Superior temporal gyrus (tissue), 1 donor: Measurements from ENCODE around the gene PALMD.
A peak's percentile ranks its signal among the peaks of the same experiment; 100 is the strongest.

Experiments
- DNase-seq: peaks from one replicate; pipeline ENCODE4 v3.0.0-alpha.2; 2016; ENCODE audit errors: extremely low spot score

The PALMD gene

DNA sequence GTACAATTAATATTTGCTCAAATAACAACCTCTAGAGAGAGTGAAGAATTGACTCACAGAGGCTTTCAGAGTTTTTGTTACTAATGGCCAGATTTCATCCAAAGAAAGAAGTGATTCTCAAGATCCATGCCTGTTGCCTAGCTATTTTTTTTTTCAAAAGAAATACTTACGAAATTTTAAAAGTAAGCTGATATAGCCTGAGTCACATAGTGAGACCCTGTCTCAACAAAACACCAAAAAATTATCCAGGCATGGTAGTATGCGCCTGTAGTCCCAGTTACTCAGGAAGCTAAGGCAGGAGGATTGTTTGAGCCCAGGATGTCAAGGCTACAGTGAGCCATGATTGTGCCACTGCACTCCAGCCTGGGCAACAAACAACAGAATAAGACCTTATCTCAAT is 14.6 kb downstream of the PALMD start:
- DNase-seq, result no peak

GRCh38 chr1:99661780-99662179 is 15.9 kb downstream of the PALMD start:
- no peak for DNase-seq

- no peak for DNase-seq
These were observed 16.7 kb downstream of the PALMD start for GRCh38 chr1:99662539-99663080.

GRCh38 chr1:99663501-99663900 is 17.6 kb downstream of the PALMD start:
- DNase-seq, result no peak

- no peak for DNase-seq
These were observed 19.3 kb downstream of the PALMD start for GRCh38 chr1:99665212-99665611.

DNA sequence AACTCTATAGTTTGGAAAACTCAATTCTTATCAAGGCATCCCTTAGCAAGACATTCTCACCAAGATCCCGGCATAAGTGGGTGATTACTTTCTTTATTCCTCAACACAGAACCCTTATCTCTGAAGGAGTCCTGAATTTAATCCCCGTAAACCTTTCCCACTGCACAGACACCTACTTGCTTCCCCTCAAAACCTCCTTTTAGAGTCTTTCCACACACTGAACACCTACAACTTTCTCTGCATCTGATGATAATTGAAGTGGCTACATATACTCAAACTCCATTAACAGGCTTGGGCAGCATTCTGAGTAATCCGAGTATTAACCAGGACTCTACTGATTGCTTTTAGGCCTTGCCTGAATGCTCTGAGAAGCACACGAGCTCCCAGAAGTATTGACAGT is 23.5 kb downstream of the PALMD start:
- DNase-seq, result no peak

GRCh38 chr1:99669821-99670220 is 23.9 kb downstream of the PALMD start:
- DNase-seq, result no peak

DNA sequence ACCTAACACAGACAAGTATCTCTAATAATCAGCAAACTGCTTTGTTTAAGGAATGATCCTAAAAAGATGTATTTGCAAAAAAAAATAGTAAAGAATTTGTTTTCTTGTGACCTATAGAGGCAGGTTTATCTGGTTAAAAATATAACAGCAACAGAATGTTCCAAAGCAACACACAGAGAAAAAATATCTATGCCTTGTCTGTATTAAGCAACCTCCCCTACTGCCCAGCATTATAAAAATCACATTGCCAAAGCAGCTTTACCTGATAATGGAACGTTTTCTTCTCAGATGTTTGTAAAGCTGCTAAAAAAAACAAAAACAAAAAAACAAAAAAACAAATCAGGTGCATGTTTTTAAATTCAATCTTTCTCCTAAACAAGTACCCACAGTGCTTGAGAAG is 24.7 kb downstream of the PALMD start:
- DNase-seq, result no peak

- no peak for DNase-seq
These were observed 26.1 kb downstream of the PALMD start for GRCh38 chr1:99672038-99672437.

DNA sequence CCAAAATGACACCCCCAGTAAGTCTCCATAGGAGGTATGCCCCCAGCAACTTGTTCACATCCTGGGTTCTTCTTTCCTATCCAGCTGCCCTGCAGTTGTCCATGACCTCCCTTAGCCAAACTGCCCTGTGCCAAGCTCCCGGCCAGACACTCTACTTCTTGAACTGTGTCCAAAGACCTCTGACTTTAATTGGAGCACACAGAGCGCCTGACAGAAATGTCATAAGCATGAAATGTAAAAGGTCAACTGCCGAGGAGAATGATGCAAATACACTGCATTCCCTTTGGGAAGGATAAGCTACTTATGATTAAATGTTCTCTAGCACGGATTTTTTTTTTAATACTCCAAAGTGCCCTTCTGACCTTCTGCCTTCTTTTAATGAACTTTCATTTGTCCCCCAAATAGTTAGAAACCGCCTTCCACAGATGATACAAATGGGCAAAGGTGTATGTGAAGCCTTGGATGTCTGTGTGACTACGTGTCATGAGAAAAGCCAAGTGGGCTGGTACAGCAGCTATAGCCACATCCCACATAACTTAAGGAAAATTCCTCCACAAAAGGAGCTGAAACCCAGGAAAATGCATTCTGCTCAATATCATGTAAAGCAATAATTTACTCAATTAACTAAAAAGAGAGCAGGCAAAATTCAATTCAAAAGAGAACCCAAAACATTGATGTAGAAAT is 26.8 kb downstream of the PALMD start:
- no peak for DNase-seq

DNA sequence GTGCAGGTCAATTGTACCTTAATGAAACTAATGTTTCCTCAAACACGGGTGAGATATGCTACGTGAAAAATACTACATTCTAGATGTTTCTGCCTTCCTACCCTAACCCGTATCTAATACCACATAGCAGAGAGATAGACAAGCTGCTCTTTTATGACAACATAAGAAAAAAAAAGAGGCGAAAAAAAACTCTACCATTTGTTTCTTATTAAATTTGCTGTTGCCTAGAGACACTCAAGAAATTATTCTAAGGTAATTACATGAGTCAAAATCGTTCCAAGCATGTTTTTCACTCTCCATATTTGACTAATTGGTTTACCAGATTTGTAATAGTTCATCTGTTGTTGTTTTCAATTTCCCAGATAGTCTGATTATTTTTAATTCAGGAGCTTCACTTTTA is 27.4 kb downstream of the PALMD start:
- no peak for DNase-seq

GRCh38 chr1:99674115-99675064 is 28.5 kb downstream of the PALMD start:
- DNase-seq, result no peak

DNA sequence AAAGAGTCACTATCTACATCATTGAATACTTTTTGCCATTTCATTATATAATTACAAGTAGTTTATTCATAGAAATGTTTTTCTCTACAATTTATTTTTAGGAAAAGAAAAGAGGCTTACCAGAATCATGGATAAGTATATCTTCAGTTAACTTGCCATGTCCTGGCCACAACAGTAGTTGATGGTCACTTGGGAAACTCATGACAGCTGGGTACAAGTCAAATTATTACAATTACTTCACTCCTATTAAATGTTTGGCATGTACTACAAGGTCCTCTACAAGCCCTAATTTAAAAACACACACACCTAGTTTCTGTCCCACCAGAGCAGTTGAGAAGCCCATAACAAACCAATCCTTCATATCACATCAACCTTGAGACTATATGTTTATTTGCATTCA is 29.4 kb downstream of the PALMD start:
- DNase-seq, result no peak

GRCh38 chr1:99675994-99676393 is 30.1 kb downstream of the PALMD start:
- DNase-seq, result no peak

DNA sequence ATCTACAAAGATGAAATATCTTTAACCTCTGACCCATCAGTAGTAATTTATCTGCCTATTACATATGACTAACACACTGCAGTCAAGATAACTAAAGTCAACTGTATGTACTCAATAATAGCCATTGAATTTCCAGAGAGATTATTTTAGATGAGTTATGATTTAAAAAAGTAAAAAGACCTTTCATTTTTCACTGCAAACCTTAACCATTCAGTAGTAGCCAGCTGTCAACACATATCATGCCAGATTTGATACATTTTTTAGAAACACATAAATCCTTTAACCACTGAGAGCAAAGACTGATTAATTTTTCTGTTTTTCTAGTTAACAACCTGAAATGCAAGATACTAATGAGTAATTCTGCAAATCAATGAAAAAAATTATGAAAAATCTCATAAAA is 31.0 kb downstream of the PALMD start:
- DNase-seq, result no peak

GRCh38 chr1:99677416-99677815 is 31.5 kb downstream of the PALMD start:
- no peak for DNase-seq

DNA sequence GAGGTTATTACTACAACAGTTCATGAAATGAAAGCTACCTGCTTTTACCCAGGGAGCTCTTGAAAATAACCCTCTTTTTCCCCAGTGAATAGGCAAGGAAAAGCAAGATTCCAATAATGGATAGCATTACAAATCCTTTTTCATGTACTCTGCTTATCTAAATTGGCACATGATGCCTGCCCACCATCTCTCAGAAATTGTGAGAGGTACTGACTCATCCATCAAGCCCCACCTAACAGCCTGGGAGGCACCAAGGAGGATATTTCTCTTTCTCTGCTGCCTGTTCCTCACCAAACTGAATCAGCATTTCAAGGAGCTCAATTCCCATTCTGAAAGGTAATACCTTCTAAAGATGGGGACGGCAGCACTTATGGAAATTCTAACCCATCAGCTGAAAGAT is 34.4 kb downstream of the PALMD start:
- no peak for DNase-seq

- DNase-seq, result no peak
These were observed 35.7 kb downstream of the PALMD start for GRCh38 chr1:99681583-99681982.

- no peak for DNase-seq
These were observed 36.4 kb downstream of the PALMD start for GRCh38 chr1:99682291-99682751.

DNA sequence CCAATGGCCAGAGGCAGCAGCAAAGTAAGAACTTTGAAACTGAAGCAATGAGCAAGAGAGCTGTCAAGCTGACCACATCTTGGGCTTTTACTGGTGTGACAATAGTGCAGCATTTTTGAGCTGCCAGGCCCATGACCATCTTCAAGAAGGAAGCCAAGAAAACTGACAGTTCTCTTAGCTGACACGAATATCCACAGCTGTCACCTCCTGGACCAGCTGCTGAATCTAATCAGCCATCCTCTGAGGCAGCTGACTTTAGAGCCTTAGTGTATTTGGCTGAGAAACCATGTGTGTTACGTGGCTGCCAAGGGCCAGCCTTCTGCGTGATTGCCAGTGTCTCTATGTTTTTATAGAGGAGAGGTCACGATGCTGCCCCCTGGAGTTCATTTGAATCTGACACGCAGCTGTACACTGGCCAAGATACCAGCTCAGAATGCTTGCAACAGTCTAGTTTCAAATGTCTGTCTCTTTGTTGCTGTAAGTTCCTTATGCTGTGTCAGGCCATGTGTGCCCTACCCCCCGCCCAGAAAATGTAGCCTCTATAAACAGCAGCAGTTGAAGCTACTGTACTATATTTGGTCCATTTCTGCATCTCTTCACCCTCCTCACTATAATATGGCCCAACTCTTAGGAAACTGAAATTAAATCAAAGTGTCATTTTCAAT is 39.7 kb downstream of the PALMD start:
- DNase-seq, result peak; percentile 77

DNA sequence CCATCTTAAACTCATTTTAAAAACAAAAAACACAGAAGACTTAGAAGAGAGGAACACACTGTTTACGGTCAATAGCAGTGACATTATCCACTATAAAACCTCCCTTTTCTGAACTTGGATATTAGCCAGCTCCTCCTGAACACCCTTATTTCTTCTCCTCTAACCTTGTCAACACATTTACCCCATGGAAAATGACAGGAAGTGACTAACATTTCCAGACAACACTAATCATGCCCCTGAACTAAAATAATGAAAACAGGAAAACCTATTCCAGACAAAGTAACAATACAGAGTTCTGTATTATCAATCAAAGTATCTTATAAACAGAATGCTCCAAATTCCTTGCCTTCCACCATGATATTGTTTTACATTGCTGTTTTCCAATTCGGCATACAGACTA is 45.3 kb downstream of the PALMD start:
- DNase-seq, result no peak

DNA sequence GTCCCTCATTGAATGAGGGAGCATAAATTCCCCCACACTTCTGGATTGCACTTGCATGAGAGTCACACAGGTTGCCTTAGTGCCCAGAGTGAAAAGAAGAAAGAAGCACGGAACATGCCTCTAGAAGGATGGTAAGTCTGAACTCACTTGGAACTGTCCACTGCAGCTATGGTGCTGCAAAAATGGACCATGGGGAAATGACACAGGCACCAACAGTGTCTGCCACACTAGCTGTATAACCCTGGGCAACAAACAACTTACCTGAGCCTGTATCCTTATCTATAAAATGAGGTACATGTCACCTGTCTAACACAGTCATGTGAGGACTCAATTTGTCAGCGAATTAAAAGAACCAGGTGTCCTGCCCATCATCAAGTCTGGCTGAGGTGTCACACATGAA is 50.7 kb downstream of the PALMD start:
- DNase-seq, result no peak
